SH-SY5Y (cell line): ENCODE results near the gene MANSC4.

ENCODE experiments used
- GATA2 ChIP-seq: IDR thresholded peaks from 2 replicates; pipeline ENCODE4 v1.6.1; 2011; ENCODE audit warnings: mild to moderate bottlenecking, low read depth, low read length
- GATA3 ChIP-seq: IDR thresholded peaks from 2 replicates; pipeline ENCODE4 v1.6.1; 2011; ENCODE audit warnings: low read depth, mild to moderate bottlenecking, low read length, moderate library complexity

DNA sequence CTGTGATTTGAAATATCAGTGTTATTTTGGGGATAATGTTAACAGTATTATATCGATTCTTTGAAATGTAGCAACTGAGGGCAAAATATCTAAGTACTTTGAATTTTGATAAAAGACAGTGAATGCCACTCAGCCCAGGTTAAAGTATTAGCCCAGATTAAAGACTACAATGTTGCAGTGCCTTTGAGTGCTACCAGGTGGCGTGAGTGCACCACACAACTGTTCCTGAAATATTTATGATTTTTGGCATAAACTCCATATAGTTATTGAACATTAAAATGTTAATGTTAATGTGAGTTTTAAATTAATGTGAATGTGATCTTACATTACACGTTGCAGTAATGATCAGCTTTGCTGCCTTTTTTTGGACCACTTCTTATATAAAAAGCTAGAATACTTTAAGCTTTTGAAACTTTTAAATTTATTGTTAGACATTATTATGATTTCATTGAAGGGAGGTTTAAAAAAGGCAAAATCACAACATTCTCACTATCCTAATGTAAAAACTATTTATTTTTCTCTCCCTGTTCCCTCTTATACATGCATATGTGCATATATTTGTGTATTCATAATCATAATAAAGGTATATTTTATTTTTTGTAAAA, 46.9 kb downstream of the MANSC4 start:
- no peak for TF ChIP-seq GATA2
- no peak for TF ChIP-seq GATA3
